HEK293 (cell line): ENCODE measurements around the gene MAP2K6.
A peak's percentile ranks its signal among the peaks of the same experiment; 100 is the strongest.

Source experiments
- CTCF ChIA-PET: fragments of 350-600 bp; formaldehyde crosslinking; extraction: SDS; loops from one replicate; lab custom pipeline; 2021; ENCODE audit warnings: antibody characterized with exemption; lab: Yijun Ruan, JAX
- POLR2A ChIA-PET: fragments of 300-600 bp; formaldehyde crosslinking; extraction: SDS; loops from one replicate; lab custom pipeline; 2020; ENCODE audit warnings: antibody characterized with exemption, inconsistent platforms; lab: Yijun Ruan, JAX
- H3K27ac ChIP-seq: fragments of 200-500 bp; sonication (Bioruptor generic); 2 replicates; pipeline ENCODE4 v1.5.1; 2014; ENCODE audit warnings: low read depth, low read length, control low read depth, inconsistent platforms; ENCODE audit errors: extremely low read depth
- H3K36me3 ChIP-seq, 2 experiments: fragments of 200-500 bp in 1 of 2; sonication (Bioruptor generic) in 1 of 2; 1 replicate in 1 of 2; 2 replicates in 1 of 2; pipeline ENCODE4 v1.5.1; 2014 to 2017; ENCODE audit warnings: inconsistent platforms in 2 of 2, low read length in 2 of 2; ENCODE audit not compliant: control insufficient read depth in 2 of 2, insufficient read depth in 1 of 2
- H3K4me1 ChIP-seq: fragments of 200-500 bp; sonication (Bioruptor generic); 2 replicates; pipeline ENCODE4 v1.5.1; 2014; ENCODE audit warnings: mild to moderate bottlenecking, low read length, inconsistent platforms; ENCODE audit not compliant: control insufficient read depth, insufficient read depth
- H3K4me3 ChIP-seq: 2 replicates; pipeline ENCODE4 v1.5.1; 2011; ENCODE audit warnings: low read depth, mild to moderate bottlenecking, control low read depth, low read length, moderate library complexity
- H3K9me3 ChIP-seq: fragments of 200-500 bp; sonication (Bioruptor generic); 2 replicates; pipeline ENCODE4 v1.5.1; 2014; ENCODE audit warnings: low read depth, low read length, inconsistent platforms; ENCODE audit not compliant: control insufficient read depth, insufficient read depth
- GFI1B ChIP-seq: fragments of 450-650 bp; formaldehyde crosslinking; IDR thresholded peaks from 2 replicates; pipeline ENCODE4 v1.5.1; 2016; ENCODE audit warnings: missing biosample characterization, missing genetic modification characterization
- SP2 ChIP-seq: fragments of 450-650 bp; formaldehyde crosslinking; IDR thresholded peaks from 2 replicates; pipeline ENCODE4 v1.5.1; 2016; ENCODE audit warnings: missing biosample characterization, missing genetic modification characterization
- SP3 ChIP-seq: fragments of 450-650 bp; formaldehyde crosslinking; IDR thresholded peaks from 2 replicates; pipeline ENCODE4 v1.5.1; 2016; ENCODE audit warnings: missing biosample characterization, missing genetic modification characterization
- ZBTB8A ChIP-seq: fragments of 450-650 bp; formaldehyde crosslinking; IDR thresholded peaks from 2 replicates; pipeline ENCODE4 v1.5.1; 2016; ENCODE audit warnings: missing biosample characterization, missing genetic modification characterization
- ZFP41 ChIP-seq: fragments of 450-650 bp; formaldehyde crosslinking; IDR thresholded peaks from 2 replicates; pipeline ENCODE4 v1.5.1; 2016; ENCODE audit warnings: missing biosample characterization, missing genetic modification characterization, borderline replicate concordance
- ZNF121 ChIP-seq: fragments of 450-650 bp; formaldehyde crosslinking; IDR thresholded peaks from 2 replicates; pipeline ENCODE4 v1.5.1; 2016; ENCODE audit warnings: missing biosample characterization, missing genetic modification characterization
- ZNF341 ChIP-seq: fragments of 450-650 bp; formaldehyde crosslinking; IDR thresholded peaks from 2 replicates; pipeline ENCODE4; 2016; ENCODE audit warnings: low read depth, missing biosample characterization, missing genetic modification characterization
- ZNF404 ChIP-seq: fragments of 450-650 bp; formaldehyde crosslinking; IDR thresholded peaks from 2 replicates; pipeline ENCODE4 v1.5.1; 2017; ENCODE audit warnings: missing biosample characterization, missing genetic modification characterization
- ZNF544 ChIP-seq: fragments of 450-650 bp; formaldehyde crosslinking; IDR thresholded peaks from 2 replicates; pipeline ENCODE4 v1.5.0; 2017; ENCODE audit warnings: missing biosample characterization, missing genetic modification characterization
- ZNF664 ChIP-seq: fragments of 450-650 bp; formaldehyde crosslinking; IDR thresholded peaks from 2 replicates; pipeline ENCODE4 v1.5.1; 2016; ENCODE audit warnings: missing biosample characterization, missing genetic modification characterization
- ZNF785 ChIP-seq: fragments of 450-650 bp; formaldehyde crosslinking; IDR thresholded peaks from 2 replicates; pipeline ENCODE4 v1.5.1; 2016; ENCODE audit warnings: missing biosample characterization, missing genetic modification characterization
- ZSCAN16 ChIP-seq: fragments of 450-650 bp; formaldehyde crosslinking; IDR thresholded peaks from 2 replicates; pipeline ENCODE4 v1.5.1; 2016; ENCODE audit warnings: missing biosample characterization, missing genetic modification characterization
- ZSCAN4 ChIP-seq: fragments of 450-650 bp; formaldehyde crosslinking; IDR thresholded peaks from 2 replicates; pipeline ENCODE4 v1.5.1; 2017; ENCODE audit warnings: missing biosample characterization, missing genetic modification characterization
- TF ChIP-seq, protein P1 (sequence below): fragments of 450-650 bp; formaldehyde crosslinking; IDR thresholded peaks from 2 replicates; pipeline ENCODE4 v1.5.1; 2016; ENCODE audit warnings: missing biosample characterization, missing genetic modification characterization, low read depth
- TF ChIP-seq, protein P2 (sequence below): fragments of 450-650 bp; formaldehyde crosslinking; IDR thresholded peaks from 2 replicates; pipeline ENCODE4 v1.5.1; 2016; ENCODE audit warnings: missing biosample characterization, missing genetic modification characterization

The MAP2K6 gene

DNA sequence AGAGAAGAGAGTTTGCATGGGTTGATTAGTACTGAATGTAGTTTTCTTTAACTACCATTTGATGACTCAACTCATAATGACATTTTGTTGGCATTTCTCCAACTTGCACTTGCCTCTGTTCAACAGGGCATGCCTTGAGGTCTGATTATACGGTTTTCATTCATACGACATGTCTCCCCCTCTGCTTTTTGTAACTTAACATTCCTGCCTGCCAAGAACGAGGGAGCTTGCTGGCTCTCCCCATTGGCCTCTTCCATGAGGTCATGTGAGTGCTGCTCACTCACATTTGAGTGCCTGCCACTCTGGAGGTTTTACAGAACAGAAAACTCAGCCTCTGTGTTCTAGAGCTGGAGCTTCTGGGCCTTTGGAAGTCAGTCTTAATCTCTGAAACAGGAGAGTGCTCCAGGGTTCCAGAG, 19.7 kb downstream of the MAP2K6 start (continued):
- TF ChIP-seq ZNF785 (tag by site-specific recombination) (no peak), ZNF341 (tag by site-specific recombination) (no peak), ZNF664 (tag by site-specific recombination) (no peak), ZNF544 (no peak), ZSCAN16 (tag by site-specific recombination) (no peak)
- TF ChIP-seq, protein P1, sequence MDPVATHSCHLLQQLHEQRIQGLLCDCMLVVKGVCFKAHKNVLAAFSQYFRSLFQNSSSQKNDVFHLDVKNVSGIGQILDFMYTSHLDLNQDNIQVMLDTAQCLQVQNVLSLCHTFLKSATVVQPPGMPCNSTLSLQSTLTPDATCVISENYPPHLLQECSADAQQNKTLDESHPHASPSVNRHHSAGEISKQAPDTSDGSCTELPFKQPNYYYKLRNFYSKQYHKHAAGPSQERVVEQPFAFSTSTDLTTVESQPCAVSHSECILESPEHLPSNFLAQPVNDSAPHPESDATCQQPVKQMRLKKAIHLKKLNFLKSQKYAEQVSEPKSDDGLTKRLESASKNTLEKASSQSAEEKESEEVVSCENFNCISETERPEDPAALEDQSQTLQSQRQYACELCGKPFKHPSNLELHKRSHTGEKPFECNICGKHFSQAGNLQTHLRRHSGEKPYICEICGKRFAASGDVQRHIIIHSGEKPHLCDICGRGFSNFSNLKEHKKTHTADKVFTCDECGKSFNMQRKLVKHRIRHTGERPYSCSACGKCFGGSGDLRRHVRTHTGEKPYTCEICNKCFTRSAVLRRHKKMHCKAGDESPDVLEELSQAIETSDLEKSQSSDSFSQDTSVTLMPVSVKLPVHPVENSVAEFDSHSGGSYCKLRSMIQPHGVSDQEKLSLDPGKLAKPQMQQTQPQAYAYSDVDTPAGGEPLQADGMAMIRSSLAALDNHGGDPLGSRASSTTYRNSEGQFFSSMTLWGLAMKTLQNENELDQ (tag by site-specific recombination) = no peak
- TF ChIP-seq, protein P2, sequence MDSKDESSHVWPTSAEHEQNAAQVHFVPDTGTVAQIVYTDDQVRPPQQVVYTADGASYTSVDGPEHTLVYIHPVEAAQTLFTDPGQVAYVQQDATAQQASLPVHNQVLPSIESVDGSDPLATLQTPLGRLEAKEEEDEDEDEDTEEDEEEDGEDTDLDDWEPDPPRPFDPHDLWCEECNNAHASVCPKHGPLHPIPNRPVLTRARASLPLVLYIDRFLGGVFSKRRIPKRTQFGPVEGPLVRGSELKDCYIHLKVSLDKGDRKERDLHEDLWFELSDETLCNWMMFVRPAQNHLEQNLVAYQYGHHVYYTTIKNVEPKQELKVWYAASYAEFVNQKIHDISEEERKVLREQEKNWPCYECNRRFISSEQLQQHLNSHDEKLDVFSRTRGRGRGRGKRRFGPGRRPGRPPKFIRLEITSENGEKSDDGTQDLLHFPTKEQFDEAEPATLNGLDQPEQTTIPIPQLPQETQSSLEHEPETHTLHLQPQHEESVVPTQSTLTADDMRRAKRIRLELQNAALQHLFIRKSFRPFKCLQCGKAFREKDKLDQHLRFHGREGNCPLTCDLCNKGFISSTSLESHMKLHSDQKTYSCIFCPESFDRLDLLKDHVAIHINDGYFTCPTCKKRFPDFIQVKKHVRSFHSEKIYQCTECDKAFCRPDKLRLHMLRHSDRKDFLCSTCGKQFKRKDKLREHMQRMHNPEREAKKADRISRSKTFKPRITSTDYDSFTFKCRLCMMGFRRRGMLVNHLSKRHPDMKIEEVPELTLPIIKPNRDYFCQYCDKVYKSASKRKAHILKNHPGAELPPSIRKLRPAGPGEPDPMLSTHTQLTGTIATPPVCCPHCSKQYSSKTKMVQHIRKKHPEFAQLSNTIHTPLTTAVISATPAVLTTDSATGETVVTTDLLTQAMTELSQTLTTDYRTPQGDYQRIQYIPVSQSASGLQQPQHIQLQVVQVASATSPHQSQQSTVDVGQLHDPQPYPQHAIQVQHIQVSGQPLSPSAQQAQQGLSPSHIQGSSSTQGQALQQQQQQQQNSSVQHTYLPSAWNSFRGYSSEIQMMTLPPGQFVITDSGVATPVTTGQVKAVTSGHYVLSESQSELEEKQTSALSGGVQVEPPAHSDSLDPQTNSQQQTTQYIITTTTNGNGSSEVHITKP (tag by site-specific recombination) = peak; percentile 84
- TF ChIP-seq, all 188 proteins: peak for 5

DNA sequence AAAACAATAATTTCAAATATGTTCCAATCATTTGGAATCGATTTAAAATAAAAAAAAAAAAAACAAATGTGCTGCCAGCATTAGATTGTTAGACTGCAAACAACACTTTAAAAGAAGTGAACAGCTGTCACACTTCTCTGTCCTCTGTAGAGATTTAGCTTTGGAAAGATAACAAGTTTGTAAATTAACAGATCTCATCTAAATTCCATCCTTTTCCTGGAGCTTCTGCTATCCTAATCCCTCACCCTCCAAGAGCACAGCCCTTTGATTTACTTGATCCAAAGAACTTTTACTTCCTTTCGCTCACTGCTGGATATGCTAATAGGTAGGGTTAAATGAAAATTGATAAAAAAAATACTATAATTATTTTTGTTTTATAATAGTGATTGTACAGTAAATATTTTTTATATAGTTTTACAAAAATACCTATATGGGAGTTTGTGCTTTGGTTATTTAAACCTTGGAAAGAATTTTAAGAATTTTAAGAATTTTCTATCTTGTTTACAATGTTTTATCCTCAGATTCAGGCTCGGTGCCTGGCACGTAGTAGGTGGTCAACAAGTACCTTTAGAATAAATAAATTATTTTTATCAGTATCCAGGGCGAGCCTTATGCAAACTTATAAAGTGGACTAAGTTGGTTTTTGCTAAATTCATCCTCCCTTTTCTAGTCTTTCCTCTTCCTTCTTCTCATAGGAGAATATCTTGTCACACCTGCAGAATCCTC, 21.6 kb downstream of the MAP2K6 start:
- POLR2A ChIA-PET = no interaction called here
- TF ChIP-seq SP3 (tag by site-specific recombination) = no peak
- TF ChIP-seq ZNF404 (tag by site-specific recombination) = no peak
- TF ChIP-seq GFI1B (tag by site-specific recombination) = no peak
- no peak for TF ChIP-seq ZNF121 (tag by site-specific recombination)
- no peak for TF ChIP-seq SP2 (tag by site-specific recombination)
- CTCF ChIA-PET = interaction anchor here (0.8 kb wide), 1 partner anchor 41 kb away, joined by 4 read pairs; no protein-coding TSS in a partner anchor
- Histone ChIP-seq H3K36me3 (no peaks in the 10 kb centered on the region), H3K27ac (no peak overlapping the region), H3K9me3 (no peaks in the 10 kb centered on the region), H3K4me3 (no peak overlapping the region), H3K4me1 (peaks cover 12% of the 10 kb centered on the region)

DNA sequence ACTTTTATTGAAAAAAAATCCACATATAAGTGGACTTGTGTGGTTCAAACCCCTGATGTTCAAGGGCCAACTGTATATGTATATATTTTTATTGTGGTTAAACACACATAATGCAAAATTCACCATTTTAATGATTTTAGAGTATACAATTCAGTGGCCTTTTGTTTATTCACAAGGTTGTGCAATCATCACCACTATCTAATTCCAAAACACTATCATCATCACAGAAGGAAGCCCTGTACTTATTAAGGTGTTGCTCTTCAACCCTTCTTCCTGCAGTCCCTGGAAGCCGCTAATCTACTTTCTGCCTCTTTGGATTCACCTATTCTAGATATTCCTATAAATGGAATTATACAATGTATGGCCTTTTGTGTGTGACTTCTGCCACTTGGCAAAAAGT, 23.0 kb downstream of the MAP2K6 start:
- no peaks in the 10 kb centered on the region for H3K9me3 ChIP-seq
- POLR2A ChIA-PET = no interaction called here
- H3K4me3 ChIP-seq = no peak overlapping the region
- TF ChIP-seq ZNF785 (tag by site-specific recombination) = no peak
- TF ChIP-seq ZSCAN4 (tag by site-specific recombination) = no peak
- no peak for TF ChIP-seq ZFP41
- TF ChIP-seq ZBTB8A = no peak
- peaks cover 12% of the 10 kb centered on the region for H3K4me1 ChIP-seq
- CTCF ChIA-PET = interaction anchor here (1.0 kb wide), 1 partner anchor 42 kb away, joined by 3 read pairs; no protein-coding TSS in a partner anchor
- H3K27ac ChIP-seq = no peak overlapping the region
- H3K36me3 ChIP-seq = no peaks in the 10 kb centered on the region
